ENCODE data around the gene TREM1.
"Not testable (repeated sequence)": the region's sequence is repeated elsewhere in the genome, so short reads cannot be mapped to it uniquely, and the experiment has no call there.

Gene TREM1

GRCh38 chr6:41297248-41297647 lies 10.8 kb upstream of the TREM1 start:
- not testable (repeated sequence) for DNase-seq (ENCODE audit: low spot score)

- DNase-seq (ENCODE audit: low spot score): no peak
These were observed 7.9 kb upstream of the TREM1 start for GRCh38 chr6:41294214-41294872.

DNA sequence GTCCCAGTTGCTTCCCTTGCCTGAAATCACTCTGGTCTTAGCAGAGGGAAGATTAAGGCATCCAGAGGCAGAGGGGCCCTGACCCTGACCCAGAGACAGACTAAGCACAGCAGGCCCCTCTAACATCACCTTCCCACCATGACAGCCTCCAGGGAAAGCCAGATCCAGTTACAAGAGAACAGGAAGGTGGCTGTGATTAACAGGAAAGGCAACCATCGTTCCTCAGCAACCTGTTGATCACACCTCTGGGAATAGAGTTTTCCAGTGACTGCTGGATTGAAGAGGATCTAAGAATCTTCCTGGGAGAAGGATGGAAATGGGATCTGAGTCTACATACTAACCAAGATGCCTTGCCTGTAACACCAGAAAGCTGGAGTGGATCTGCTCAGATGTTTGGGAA lies 5.2 kb upstream of the TREM1 start:
- DNase-seq (ENCODE audit: low spot score): no peak

GRCh38 chr6:41289815-41290214 lies 3.3 kb upstream of the TREM1 start:
- no peak for DNase-seq (ENCODE audit: low spot score)

DNA sequence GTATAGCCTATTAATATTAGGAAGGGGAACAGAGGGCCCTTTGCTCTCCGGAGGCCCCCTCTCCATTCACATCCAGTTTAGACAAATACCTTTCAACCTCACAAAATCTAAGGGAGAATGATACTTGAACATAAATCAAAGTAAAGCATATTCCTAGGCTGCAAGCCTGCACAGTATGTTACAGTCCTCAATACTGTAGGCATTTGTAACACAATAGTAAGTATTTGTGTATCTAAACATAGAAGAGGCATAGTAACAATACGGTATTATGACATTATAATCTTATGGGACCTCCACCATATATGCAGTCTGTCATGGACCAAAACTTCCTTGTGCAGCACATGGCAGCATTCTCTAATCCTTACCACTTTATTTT lies 2.3 kb upstream of the TREM1 start:
- no peak for DNase-seq (ENCODE audit: low spot score)

DNA sequence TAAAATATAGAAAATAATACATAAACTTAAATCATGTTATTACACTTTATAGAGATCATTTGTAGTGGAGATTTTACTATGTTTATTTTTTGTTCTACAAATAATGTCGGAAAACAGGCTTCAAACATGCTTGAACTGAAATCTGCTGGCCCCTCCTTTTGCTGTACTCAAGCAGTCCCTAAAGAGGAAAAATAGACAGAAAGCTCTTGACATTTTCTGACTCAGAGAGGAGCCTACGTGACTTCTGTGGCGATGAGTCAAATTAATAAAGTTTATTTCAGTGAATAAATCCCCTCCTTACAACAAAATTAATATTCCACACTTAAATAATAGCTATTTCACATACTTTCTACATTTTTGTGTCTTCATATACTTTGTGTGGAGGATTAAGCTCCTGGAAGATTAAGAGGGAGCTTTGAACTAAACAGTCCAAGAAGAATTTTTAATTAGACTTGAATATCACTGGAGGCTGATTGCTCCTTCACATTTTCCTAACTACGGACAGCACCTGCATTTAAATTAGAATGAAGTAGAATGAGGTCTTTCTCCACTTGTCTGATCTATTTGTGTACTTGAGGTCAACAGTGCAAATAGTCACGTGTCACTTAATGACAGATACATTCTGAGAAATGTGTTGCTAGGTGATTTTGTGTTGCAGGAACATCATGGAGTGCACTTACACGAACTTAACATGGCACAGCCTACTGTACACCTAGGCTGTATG lies 1.7 kb upstream of the TREM1 start:
- DNase-seq (ENCODE audit: low spot score): no peak

GRCh38 chr6:41284726-41285125 lies 1.8 kb downstream of the TREM1 start:
- no peak for DNase-seq (ENCODE audit: low spot score)

DNA sequence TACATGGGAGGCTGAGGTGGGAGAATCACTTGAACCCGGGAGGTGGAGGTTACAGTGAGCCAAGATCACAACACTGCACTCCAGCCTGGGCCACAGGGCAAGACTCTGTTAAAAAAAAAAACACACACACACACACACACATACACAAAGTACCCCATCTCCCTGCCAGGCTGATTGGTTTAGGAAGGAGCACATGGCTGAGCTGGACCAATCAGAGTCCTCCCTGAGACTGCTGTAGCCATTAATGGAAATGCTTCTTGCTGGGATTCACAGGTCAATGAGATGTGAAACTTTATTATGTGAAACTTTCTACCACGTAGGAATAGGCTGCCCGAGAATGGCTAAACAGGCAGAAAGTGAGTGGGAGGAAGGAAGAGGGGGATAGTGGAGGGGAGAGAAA lies 2.9 kb downstream of the TREM1 start:
- no peak for DNase-seq (ENCODE audit: low spot score)

GRCh38 chr6:41280381-41281057 lies 6.0 kb downstream of the TREM1 start:
- no peak for DNase-seq (ENCODE audit: low spot score)

DNA sequence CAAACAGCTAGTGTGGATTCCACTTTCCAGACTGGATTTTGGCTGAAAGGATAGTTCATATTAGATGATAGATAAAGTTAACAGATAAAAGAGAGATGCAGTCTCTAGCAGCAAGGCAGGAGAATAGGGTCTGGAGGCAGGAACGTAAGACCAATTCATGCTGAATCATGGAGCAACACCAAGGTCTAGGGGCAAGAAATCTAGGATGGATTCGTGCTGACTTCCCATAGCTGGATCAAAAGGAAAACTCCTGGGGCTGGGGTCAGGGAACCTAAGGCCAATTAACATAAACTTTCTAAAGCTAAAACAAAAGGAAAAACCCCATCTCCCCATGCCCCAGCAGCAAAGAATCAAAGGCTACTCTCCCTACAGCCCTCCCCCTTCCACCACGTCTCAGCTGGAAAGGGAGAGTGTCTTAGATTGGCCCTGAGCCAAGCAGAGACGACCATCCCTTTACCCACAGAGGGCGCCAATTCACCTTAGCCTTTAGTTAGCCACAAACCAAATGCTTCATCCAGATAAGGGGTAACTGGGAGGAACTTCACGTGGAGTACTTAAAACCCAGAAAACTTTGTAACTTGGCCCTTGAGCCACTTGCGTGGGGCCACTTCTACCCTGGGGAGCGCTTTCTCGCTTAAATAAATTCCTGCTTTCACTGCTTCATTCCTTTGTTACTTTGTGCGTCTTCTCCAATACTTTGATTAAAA lies 7.6 kb downstream of the TREM1 start:
- DNase-seq (ENCODE audit: low spot score): peak; percentile 37

DNA sequence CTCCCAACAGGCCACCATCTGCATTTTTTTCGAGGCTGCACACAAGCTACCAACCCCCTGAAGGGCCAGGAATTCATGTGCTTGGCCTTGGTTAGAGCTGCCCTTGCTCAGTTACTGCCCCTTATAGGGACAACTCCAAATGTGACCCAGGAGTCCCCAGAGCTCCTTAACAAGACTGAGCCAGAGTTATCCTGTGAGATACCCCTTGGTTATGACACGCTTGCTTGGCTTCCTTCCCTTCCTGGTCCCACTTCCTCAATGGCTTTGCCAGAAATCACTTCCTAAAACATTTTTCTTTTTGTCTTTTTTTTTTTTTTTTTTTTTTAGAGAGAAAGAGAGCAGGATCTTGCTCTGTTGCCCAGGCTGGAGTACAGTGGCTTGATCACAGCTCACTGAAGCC lies 8.9 kb downstream of the TREM1 start:
- no peak for DNase-seq (ENCODE audit: low spot score)

DNA sequence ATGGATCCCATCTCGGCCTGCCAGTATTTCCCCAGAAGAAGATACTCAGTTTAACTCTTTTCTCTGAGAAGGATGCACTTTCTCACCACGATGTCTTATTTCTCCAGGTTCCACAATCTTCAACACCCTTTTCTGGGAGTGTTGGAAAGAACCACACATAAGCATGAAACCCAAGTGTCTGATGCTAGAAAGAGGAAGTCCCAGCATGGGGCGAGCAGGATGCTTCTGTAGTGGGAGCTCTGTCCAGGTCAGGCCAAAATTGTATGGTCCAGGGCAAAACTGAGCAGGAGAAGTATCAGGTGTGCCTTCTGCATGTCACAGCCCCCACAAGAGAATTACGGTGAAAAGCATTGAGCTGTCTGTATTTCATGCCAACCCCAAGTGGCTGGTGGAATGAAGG lies 11.0 kb downstream of the TREM1 start:
- DNase-seq (ENCODE audit: low spot score): no peak

GRCh38 chr6:41274256-41274655 lies 12.2 kb downstream of the TREM1 start:
- no peak for DNase-seq (ENCODE audit: low spot score)

- DNase-seq (ENCODE audit: low spot score): no peak
These were observed 12.8 kb downstream of the TREM1 start for GRCh38 chr6:41273714-41274113.

- DNase-seq (ENCODE audit: low spot score): no peak
These were observed 13.8 kb downstream of the TREM1 start for GRCh38 chr6:41272591-41273240.

- DNase-seq (ENCODE audit: low spot score): peak; percentile 32
These were observed 14.5 kb downstream of the TREM1 start for GRCh38 chr6:41271901-41272395.

GRCh38 chr6:41269716-41270115 lies 16.8 kb downstream of the TREM1 start:
- no peak for DNase-seq (ENCODE audit: low spot score)

GRCh38 chr6:41269166-41269565 lies 17.3 kb downstream of the TREM1 start:
- DNase-seq (ENCODE audit: low spot score): no peak

GRCh38 chr6:41268478-41268877 lies 18.0 kb downstream of the TREM1 start:
- no peak for DNase-seq (ENCODE audit: low spot score)

DNA sequence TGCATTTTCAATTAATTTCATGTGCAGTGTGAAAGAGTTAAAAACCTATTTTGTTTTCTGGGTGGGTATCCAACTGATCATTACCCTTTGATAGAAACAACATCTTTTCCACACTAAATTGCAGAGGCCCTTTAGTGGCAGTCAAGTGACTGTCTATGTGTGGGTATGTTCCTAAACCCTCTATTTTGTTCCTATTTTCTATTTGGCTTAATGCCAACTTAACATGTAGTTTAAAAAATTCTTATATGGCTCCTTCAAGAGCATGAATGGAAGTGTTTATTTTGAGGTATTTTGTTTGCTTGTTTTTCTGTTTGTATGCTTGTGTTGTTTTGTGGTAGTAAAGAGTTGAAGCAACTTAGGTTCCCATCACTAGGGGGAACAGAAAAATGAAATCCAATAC lies 19.9 kb downstream of the TREM1 start:
- DNase-seq (ENCODE audit: low spot score): no peak

GRCh38 chr6:41263267-41263666 lies 23.2 kb downstream of the TREM1 start:
- DNase-seq (ENCODE audit: low spot score): no peak

DNA sequence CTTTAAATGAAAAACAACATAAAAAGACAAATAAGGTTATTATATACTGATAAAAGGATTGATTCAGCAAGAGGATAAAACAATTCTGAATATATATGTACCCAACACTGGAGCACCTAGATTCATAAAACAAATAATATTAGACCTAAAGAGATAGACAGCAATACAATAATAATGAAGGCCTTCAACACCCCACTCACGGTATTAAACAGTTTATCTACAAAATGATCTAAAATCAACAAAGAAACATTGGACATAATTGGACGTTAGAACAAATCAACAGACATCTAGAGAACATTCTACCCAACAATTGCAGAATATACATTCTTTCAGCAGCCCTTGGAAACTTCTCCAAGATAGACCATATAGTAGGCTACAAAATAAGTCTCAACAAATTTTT lies 24.1 kb downstream of the TREM1 start:
- no peak for DNase-seq (ENCODE audit: low spot score)
